IMR-90 (cell line): Measurements from ENCODE around the gene MRGPRE. TPM values are rescaled to one million over a fixed set of nuclear protein-coding genes. Genes with fewer than 3 reads are reported as not detected.

Experiments used
- ATAC-seq: fragments of 200-7000 bp; cut with Tn5 transposase; 2 replicates; pipeline ENCODE4 v1.9.1; 2020; ENCODE audit warnings: low read depth, mild to moderate bottlenecking, moderate library complexity
- BruUV-seq: library from RNA; stranded (reverse); fragments of 400-500 nt; replicated peaks from 2 replicates; lab custom pipeline; 2021; lab: Mats Ljungman, UMichigan
- CTCF ChIA-PET: fragments of 300-600 bp; formaldehyde crosslinking; extraction: SDS; loops from one replicate; lab custom pipeline; 2021; ENCODE audit warnings: antibody characterized with exemption; lab: Yijun Ruan, JAX
- POLR2A ChIA-PET: fragments of 300-600 bp; sonication (Branson Sonifier 250); formaldehyde crosslinking; loops from one replicate; lab custom pipeline; 2022; ENCODE audit warnings: antibody characterized with exemption; ENCODE audit not compliant: unreplicated experiment; lab: Charles Lee
- DNase-seq: peaks from one replicate; pipeline ENCODE4 v3.0.0; 2013
- H2AFZ ChIP-seq: replicated peaks from 2 replicates; pipeline ENCODE3; 2013; ENCODE audit warnings: low read length, mild to moderate bottlenecking; ENCODE audit not compliant: poor library complexity
- H2AK5ac ChIP-seq: 2 replicates; pipeline ENCODE4 v1.6.1; 2013; ENCODE audit warnings: low read depth, low read length, inconsistent platforms
- H2AK9ac ChIP-seq: replicated peaks from 2 replicates; pipeline ENCODE3; 2013; ENCODE audit warnings: mild to moderate bottlenecking, low read depth, low read length, moderate library complexity; ENCODE audit not compliant: poor library complexity
- H2BK120ac ChIP-seq: 2 replicates; pipeline ENCODE4 v1.6.1; 2013; ENCODE audit warnings: low read depth, low read length, inconsistent platforms
- H2BK15ac ChIP-seq: 3 replicates; pipeline ENCODE4 v1.6.1; 2013; ENCODE audit warnings: low read depth, low read length, inconsistent platforms
- H2BK20ac ChIP-seq: 2 replicates; pipeline ENCODE4 v1.6.1; 2013; ENCODE audit warnings: low read depth, mild to moderate bottlenecking, inconsistent platforms, low read length, moderate library complexity
- H2BK5ac ChIP-seq: 2 replicates; pipeline ENCODE4 v1.6.1; 2013; ENCODE audit warnings: mild to moderate bottlenecking, low read depth, low read length, inconsistent platforms; ENCODE audit not compliant: poor library complexity, severe bottlenecking
- H3K14ac ChIP-seq: replicated peaks from 2 replicates; pipeline ENCODE4 v1.6.1; 2013; ENCODE audit warnings: low read depth, low read length, inconsistent platforms
- H3K18ac ChIP-seq: 2 replicates; pipeline ENCODE4 v1.6.1; 2013; ENCODE audit warnings: low read depth, low read length, control low read depth
- H3K23ac ChIP-seq: 2 replicates; pipeline ENCODE4 v1.6.1; 2013; ENCODE audit warnings: low read depth, low read length, inconsistent platforms
- H3K27ac ChIP-seq: 2 replicates; pipeline ENCODE4 v1.5.1; 2013; ENCODE audit warnings: mild to moderate bottlenecking, control low read depth, low read length; ENCODE audit not compliant: insufficient read depth
- H3K27me3 ChIP-seq: 2 replicates; pipeline ENCODE4 v1.6.1; 2013; ENCODE audit warnings: low read length; ENCODE audit not compliant: control insufficient read depth, insufficient read depth
- H3K36me3 ChIP-seq: 2 replicates; pipeline ENCODE4 v1.6.1; 2013; ENCODE audit warnings: low read length, mixed read lengths; ENCODE audit not compliant: control insufficient read depth, insufficient read depth
- H3K4ac ChIP-seq: 2 replicates; pipeline ENCODE4 v1.6.1; 2013; ENCODE audit warnings: low read depth, low read length, inconsistent platforms
- H3K4me1 ChIP-seq: 2 replicates; pipeline ENCODE4 v1.6.1; 2013; ENCODE audit warnings: low read length, mixed read lengths; ENCODE audit not compliant: control insufficient read depth, insufficient read depth
- H3K4me2 ChIP-seq: 2 replicates; pipeline ENCODE4 v1.6.1; 2013; ENCODE audit warnings: low read depth, mild to moderate bottlenecking, control low read depth, low read length, moderate library complexity
- H3K4me3 ChIP-seq: 2 replicates; pipeline ENCODE4 v1.5.1; 2013; ENCODE audit warnings: low read depth, mild to moderate bottlenecking, control low read depth, low read length, moderate library complexity; ENCODE audit not compliant: insufficient read depth
- H3K56ac ChIP-seq: 2 replicates; pipeline ENCODE4 v1.6.1; 2013; ENCODE audit warnings: low read length, inconsistent platforms; ENCODE audit not compliant: insufficient read depth; ENCODE audit errors: extremely low read depth
- H3K79me1 ChIP-seq, 2 experiments: 2 replicates each; pipeline ENCODE4 v1.6.1; 2013; ENCODE audit warnings: low read length in 2 of 2, inconsistent platforms in 1 of 2, low read depth in 1 of 2
- H3K9ac ChIP-seq: 2 replicates; pipeline ENCODE4 v1.6.1; 2013; ENCODE audit warnings: low read depth, low read length, control low read depth
- H3K9me1 ChIP-seq: 2 replicates; pipeline ENCODE4 v1.6.1; 2013; ENCODE audit warnings: low read length, inconsistent platforms; ENCODE audit not compliant: insufficient read depth
- H3K9me3 ChIP-seq: 2 replicates; pipeline ENCODE4 v1.6.1; 2013; ENCODE audit warnings: low read length; ENCODE audit not compliant: control insufficient read depth, insufficient read depth
- H4K20me1 ChIP-seq: 2 replicates; pipeline ENCODE4 v1.6.1; 2013; ENCODE audit warnings: low read length, inconsistent platforms; ENCODE audit not compliant: insufficient read depth
- H4K5ac ChIP-seq: 2 replicates; pipeline ENCODE4 v1.6.1; 2013; ENCODE audit warnings: mild to moderate bottlenecking, low read depth, low read length, control low read depth
- H4K8ac ChIP-seq, 2 experiments: 2 replicates each; pipeline ENCODE4 v1.6.1; 2013; ENCODE audit warnings: low read depth in 2 of 2, low read length in 2 of 2, control low read depth in 1 of 2, inconsistent platforms in 1 of 2
- H4K91ac ChIP-seq: 2 replicates; pipeline ENCODE4 v1.6.1; 2013; ENCODE audit warnings: low read depth, low read length, inconsistent platforms; ENCODE audit not compliant: insufficient read depth
- BHLHE40 ChIP-seq: fragments of 150-350 bp; IDR thresholded peaks from 2 replicates; pipeline ENCODE4 v1.6.1; 2016; ENCODE audit warnings: mild to moderate bottlenecking, low read depth, low read length
- CEBPB ChIP-seq: IDR thresholded peaks from 2 replicates; pipeline ENCODE4 v1.6.1; 2012; ENCODE audit warnings: low read depth, low read length, improper control_type of control experiment
- MAFK ChIP-seq: IDR thresholded peaks from 2 replicates; pipeline ENCODE4 v1.6.1; 2012; ENCODE audit warnings: low read depth, low read length, improper control_type of control experiment
- MAZ ChIP-seq: IDR thresholded peaks from 2 replicates; pipeline ENCODE4 v1.6.1; 2012; ENCODE audit warnings: low read depth, mild to moderate bottlenecking, low read length, improper control_type of control experiment, moderate library complexity, borderline replicate concordance
- NFE2L2 ChIP-seq: fragments of 150-350 bp; IDR thresholded peaks from 2 replicates; pipeline ENCODE4 v1.6.1; 2016; ENCODE audit warnings: low read depth, mild to moderate bottlenecking, low read length
- POLR2A ChIP-seq: IDR thresholded peaks from 2 replicates; pipeline ENCODE4 v1.6.1; 2012; ENCODE audit warnings: mild to moderate bottlenecking, low read depth, low read length
- RCOR1 ChIP-seq: IDR thresholded peaks from 2 replicates; pipeline ENCODE4 v1.6.1; 2012; ENCODE audit warnings: mild to moderate bottlenecking, low read length, improper control_type of control experiment; ENCODE audit not compliant: insufficient replicate concordance
- SMC3 ChIP-seq: fragments of 150-350 bp; IDR thresholded peaks from 2 replicates; pipeline ENCODE4 v1.6.1; 2016; ENCODE audit warnings: low read depth, mild to moderate bottlenecking, antibody characterized with exemption, low read length, moderate library complexity
- WGBS, 2 experiments: methylation state at CpG; one replicate each; pipeline versions ENCODE4 v1.1.5 to v1.1.7; 2013; ENCODE audit warnings: missing lambda C conversion rate in 2 of 2; ENCODE audit not compliant: insufficient read length in 1 of 2; ENCODE audit errors: extremely low coverage in 2 of 2; 5-methylcytosine and 5-hydroxymethylcytosine counted together
- dilution Hi-C: fragments of 300-500 bp; cut with HindIII; formaldehyde crosslinking; loops from one replicate; pipeline ENCODE4 v1.14.3; 2018; ENCODE audit warnings: low sequenced_read_pairs; ENCODE audit not compliant: unreplicated experiment
- in situ Hi-C: fragments of 300-500 bp; cut with MboI; formaldehyde crosslinking; loops from 3 replicates; pipeline ENCODE4 v1.14.3; 2019; ENCODE audit warnings: low sequenced_read_pairs, inconsistent platforms, mixed read lengths
- intact Hi-C: fragments of 100-400 bp; cut with micrococcal nuclease; formaldehyde crosslinking; loops from 2 replicates; pipeline ENCODE4 v1.10.0; 2022
- polyA plus RNA-seq, 3 experiments: library from polyadenylated mRNA; depleted of rRNA; stranded (reverse); fragments of >200 nt; gene quantifications; 2 replicates each; pipeline ENCODE4 v1.2.3, GENCODE V29; 2012; ENCODE audit warnings: low replicate concordance in 1 of 3
- total RNA-seq: library from RNA; depleted of rRNA; stranded (reverse); fragments of >200 nt; gene quantifications from 2 replicates; pipeline ENCODE4 v1.2.3, GENCODE V29; 2012
- TF ChIP-seq, protein P1 (sequence below): conservative IDR thresholded peaks from 2 replicates; pipeline ENCODE4 v1.5.1; 2012; ENCODE audit warnings: mild to moderate bottlenecking, low read depth, low read length, improper control_type of control experiment
- TF ChIP-seq, protein P2 (sequence below): fragments of 150-350 bp; IDR thresholded peaks from 2 replicates; pipeline ENCODE4 v1.6.1; 2016; ENCODE audit warnings: low read depth, mild to moderate bottlenecking, low read length, moderate library complexity, borderline replicate concordance
- TF ChIP-seq, protein P3 (sequence below): fragments of 150-350 bp; IDR thresholded peaks from 2 replicates; pipeline ENCODE4 v1.6.1; 2017; ENCODE audit warnings: mild to moderate bottlenecking, antibody characterized with exemption, low read length, low read depth

MRGPRE gene
- total and polyA plus RNA-seq, 2 of the 4 experiments (the other 2 are of a cell fraction), result not detected

DNA sequence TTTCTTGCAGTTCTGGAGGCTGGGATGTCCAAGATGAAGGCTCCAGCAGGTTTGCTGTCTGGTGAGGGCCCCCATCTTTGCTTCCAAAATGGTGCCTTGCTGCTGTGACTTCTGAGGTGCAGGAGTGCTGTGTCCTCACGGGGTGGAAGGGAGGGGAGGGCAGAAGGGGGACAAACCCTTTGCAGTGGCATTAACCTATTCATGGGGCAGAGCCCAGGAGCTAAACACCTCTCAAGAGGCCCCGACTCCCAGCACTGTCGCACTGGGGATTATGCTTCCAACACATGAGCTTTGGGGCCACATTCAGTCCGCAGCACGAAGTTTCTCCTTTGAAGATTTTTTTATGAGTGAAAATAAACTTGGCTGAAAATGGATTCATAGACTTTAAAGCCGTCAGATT lies 41.6 kb downstream of the MRGPRE start:
- ATAC-seq (no peak), DNase-seq (no peak)
- dilution Hi-C loops (no loop called here), intact Hi-C loops (no loop called here), in situ Hi-C loops (no loop called here)
- TF ChIP-seq MAZ (no peak), SMC3 (no peak), POLR2A (no peak), RCOR1 (no peak), BHLHE40 (no peak), NFE2L2 (no peak), CEBPB (no peak), MAFK (no peak)
- TF ChIP-seq, protein P1, sequence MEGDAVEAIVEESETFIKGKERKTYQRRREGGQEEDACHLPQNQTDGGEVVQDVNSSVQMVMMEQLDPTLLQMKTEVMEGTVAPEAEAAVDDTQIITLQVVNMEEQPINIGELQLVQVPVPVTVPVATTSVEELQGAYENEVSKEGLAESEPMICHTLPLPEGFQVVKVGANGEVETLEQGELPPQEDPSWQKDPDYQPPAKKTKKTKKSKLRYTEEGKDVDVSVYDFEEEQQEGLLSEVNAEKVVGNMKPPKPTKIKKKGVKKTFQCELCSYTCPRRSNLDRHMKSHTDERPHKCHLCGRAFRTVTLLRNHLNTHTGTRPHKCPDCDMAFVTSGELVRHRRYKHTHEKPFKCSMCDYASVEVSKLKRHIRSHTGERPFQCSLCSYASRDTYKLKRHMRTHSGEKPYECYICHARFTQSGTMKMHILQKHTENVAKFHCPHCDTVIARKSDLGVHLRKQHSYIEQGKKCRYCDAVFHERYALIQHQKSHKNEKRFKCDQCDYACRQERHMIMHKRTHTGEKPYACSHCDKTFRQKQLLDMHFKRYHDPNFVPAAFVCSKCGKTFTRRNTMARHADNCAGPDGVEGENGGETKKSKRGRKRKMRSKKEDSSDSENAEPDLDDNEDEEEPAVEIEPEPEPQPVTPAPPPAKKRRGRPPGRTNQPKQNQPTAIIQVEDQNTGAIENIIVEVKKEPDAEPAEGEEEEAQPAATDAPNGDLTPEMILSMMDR, result no peak
- TF ChIP-seq, protein P2, sequence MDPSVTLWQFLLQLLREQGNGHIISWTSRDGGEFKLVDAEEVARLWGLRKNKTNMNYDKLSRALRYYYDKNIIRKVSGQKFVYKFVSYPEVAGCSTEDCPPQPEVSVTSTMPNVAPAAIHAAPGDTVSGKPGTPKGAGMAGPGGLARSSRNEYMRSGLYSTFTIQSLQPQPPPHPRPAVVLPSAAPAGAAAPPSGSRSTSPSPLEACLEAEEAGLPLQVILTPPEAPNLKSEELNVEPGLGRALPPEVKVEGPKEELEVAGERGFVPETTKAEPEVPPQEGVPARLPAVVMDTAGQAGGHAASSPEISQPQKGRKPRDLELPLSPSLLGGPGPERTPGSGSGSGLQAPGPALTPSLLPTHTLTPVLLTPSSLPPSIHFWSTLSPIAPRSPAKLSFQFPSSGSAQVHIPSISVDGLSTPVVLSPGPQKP, result no peak
- TF ChIP-seq, protein P3, sequence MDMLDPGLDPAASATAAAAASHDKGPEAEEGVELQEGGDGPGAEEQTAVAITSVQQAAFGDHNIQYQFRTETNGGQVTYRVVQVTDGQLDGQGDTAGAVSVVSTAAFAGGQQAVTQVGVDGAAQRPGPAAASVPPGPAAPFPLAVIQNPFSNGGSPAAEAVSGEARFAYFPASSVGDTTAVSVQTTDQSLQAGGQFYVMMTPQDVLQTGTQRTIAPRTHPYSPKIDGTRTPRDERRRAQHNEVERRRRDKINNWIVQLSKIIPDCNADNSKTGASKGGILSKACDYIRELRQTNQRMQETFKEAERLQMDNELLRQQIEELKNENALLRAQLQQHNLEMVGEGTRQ, result no peak
- Histone ChIP-seq H2AK5ac (no peak overlapping the region), H3K9ac (no peak overlapping the region), H2BK20ac (no peak overlapping the region), H4K91ac (no peak overlapping the region), H2AK9ac (no peak overlapping the region), H3K4me1 (no peaks in the 10 kb centered on the region), H2AFZ (no peak overlapping the region), H3K36me3 (no peaks in the 10 kb centered on the region), H3K4ac (no peak overlapping the region), H3K9me3 (no peaks in the 10 kb centered on the region), H3K23ac (no peak overlapping the region), H3K14ac (no peak overlapping the region), H3K27me3 (peaks cover 40% of the 10 kb centered on the region), H3K9me1 (no peaks in the 10 kb centered on the region), H3K79me1 (no peaks in the 10 kb centered on the region), H3K27ac (no peak overlapping the region), H3K4me2 (no peak overlapping the region), H2BK120ac (no peak overlapping the region), H3K56ac (no peak overlapping the region), H4K20me1 (no peaks in the 10 kb centered on the region), H3K18ac (no peak overlapping the region), H3K4me3 (no peak overlapping the region), H2BK5ac (no peak overlapping the region), H4K5ac (no peak overlapping the region), H4K8ac (no peak overlapping the region), H2BK15ac (no peak overlapping the region)
- no TSS peak for BruUV-seq
- WGBS, 2 experiments, result 63% methylated on average over 3 of the region's 6 CpGs; no CpG with 5 or more reads in 1 of the 2 experiments
- CTCF ChIA-PET, result no interaction called here
- POLR2A ChIA-PET, result no interaction called here
